HG02884 (cell line): ENCODE results near the gene TMEM25.

Source experiments
- ATAC-seq: cut with Tn5 transposase; IDR thresholded peaks from one replicate; pipeline ENCODE4 v1.9.1; 2021; ENCODE audit warnings: mild to moderate bottlenecking, moderate library complexity; ENCODE audit not compliant: unreplicated experiment

TMEM25 gene

GRCh38 chr11:118531597-118532084 is 649 bp downstream of the TMEM25 start:
- no peak for ATAC-seq

- no peak for ATAC-seq
These were observed 1.1 kb downstream of the TMEM25 start for GRCh38 chr11:118532091-118532490.

- ATAC-seq: no peak
These were observed 2.1 kb downstream of the TMEM25 start for GRCh38 chr11:118532852-118533768.

- no peak for ATAC-seq
These were observed 3.1 kb downstream of the TMEM25 start for GRCh38 chr11:118533769-118534729.

- no peak for ATAC-seq
These were observed 4.3 kb downstream of the TMEM25 start for GRCh38 chr11:118535261-118535660.

GRCh38 chr11:118536726-118537125 is 5.7 kb downstream of the TMEM25 start:
- ATAC-seq: no peak

- no peak for ATAC-seq
These were observed 6.5 kb downstream of the TMEM25 start for GRCh38 chr11:118537409-118537980.

- ATAC-seq: no peak
These were observed 13.1 kb downstream of the TMEM25 start for GRCh38 chr11:118544010-118544646.

GRCh38 chr11:118544647-118545010 is 13.6 kb downstream of the TMEM25 start:
- ATAC-seq: no peak

GRCh38 chr11:118545533-118545932 is 14.5 kb downstream of the TMEM25 start:
- no peak for ATAC-seq

- no peak for ATAC-seq
These were observed 16.1 kb downstream of the TMEM25 start for GRCh38 chr11:118547132-118547531.

- ATAC-seq: no peak
These were observed 21.3 kb downstream of the TMEM25 start for GRCh38 chr11:118552341-118552740.

GRCh38 chr11:118560806-118561205 is 29.8 kb downstream of the TMEM25 start:
- ATAC-seq: no peak

GRCh38 chr11:118565051-118565450 is 34.1 kb downstream of the TMEM25 start:
- ATAC-seq: no peak

GRCh38 chr11:118569670-118570069 is 38.7 kb downstream of the TMEM25 start:
- no peak for ATAC-seq

GRCh38 chr11:118570787-118571186 is 39.8 kb downstream of the TMEM25 start:
- ATAC-seq: no peak

- peak; percentile 11 for ATAC-seq
These were observed 40.7 kb downstream of the TMEM25 start for GRCh38 chr11:118571701-118572060.

GRCh38 chr11:118572061-118572980 is 41.3 kb downstream of the TMEM25 start, which contains the start of gene ARCN1:
Gene ARCN1 (plus strand): TSS chr11:118572409. CDS start chr11:118572548, 139 bp downstream.
- peak; percentile 70 for ATAC-seq

GRCh38 chr11:118572981-118573550 is 42.1 kb downstream of the TMEM25 start:
- peak; percentile 22 for ATAC-seq
